HG02642 (cell line): Measurements from ENCODE around the gene MON1A.
"Not testable (repeated sequence)": the region's sequence is repeated elsewhere in the genome, so short reads cannot be mapped to it uniquely, and the experiment has no call there.

Source experiments
- ATAC-seq: cut with Tn5 transposase; IDR thresholded peaks from one replicate; pipeline ENCODE4 v1.9.1; 2021; ENCODE audit warnings: mild to moderate bottlenecking; ENCODE audit not compliant: unreplicated experiment, poor library complexity

Gene MON1A

GRCh38 chr3:49929291-49930167 is at the start of gene MON1A:
Gene MON1A (minus strand): TSS chr3:49929811. CDS start chr3:49913346, 16,465 bp downstream.
- ATAC-seq = peak; percentile 90

GRCh38 chr3:49976942-49977341 is 47.3 kb upstream of the MON1A start:
- no peak for ATAC-seq

GRCh38 chr3:49972656-49973055 is 43.0 kb upstream of the MON1A start:
- ATAC-seq = no peak

GRCh38 chr3:49968346-49968745 is 38.7 kb upstream of the MON1A start:
- no peak for ATAC-seq

- ATAC-seq = no peak
Measured at GRCh38 chr3:49967291-49967690, 37.7 kb upstream of the MON1A start.

GRCh38 chr3:49966233-49966942 is 36.8 kb upstream of the MON1A start:
- ATAC-seq = no peak

- ATAC-seq = no peak
Measured at GRCh38 chr3:49955636-49956035, 26.0 kb upstream of the MON1A start.

- no peak for ATAC-seq
Measured at GRCh38 chr3:49952924-49953323, 23.3 kb upstream of the MON1A start.

GRCh38 chr3:49942651-49943050 is 13.0 kb upstream of the MON1A start:
- ATAC-seq = no peak

GRCh38 chr3:49940667-49941249 is 11.1 kb upstream of the MON1A start:
- ATAC-seq = no peak

- peak; percentile 91 for ATAC-seq
Measured at GRCh38 chr3:49939858-49940666, 10.5 kb upstream of the MON1A start, which contains the start of gene RBM6. Gene RBM6 (plus strand): TSS chr3:49940150. CDS start chr3:49962642, 22,492 bp downstream.

- no peak for ATAC-seq
Measured at GRCh38 chr3:49937090-49937489, 7.5 kb upstream of the MON1A start.

- ATAC-seq = not testable (repeated sequence)
Measured at GRCh38 chr3:49932281-49932680, 2.7 kb upstream of the MON1A start.

GRCh38 chr3:49930922-49931321 is 1.3 kb upstream of the MON1A start:
- ATAC-seq = no peak

GRCh38 chr3:49930168-49930690 is 618 bp upstream of the MON1A start:
- no peak for ATAC-seq

- ATAC-seq = no peak
Measured at GRCh38 chr3:49928481-49929017, 1.1 kb downstream of the MON1A start.

- no peak for ATAC-seq
Measured at GRCh38 chr3:49927798-49928197, 1.8 kb downstream of the MON1A start.

GRCh38 chr3:49926117-49926728 is 3.4 kb downstream of the MON1A start:
- no peak for ATAC-seq

GRCh38 chr3:49925485-49925884 is 4.1 kb downstream of the MON1A start:
- no peak for ATAC-seq
